ENCODE data around the gene ATP6V0C.
"Not testable (repeated sequence)": the region's sequence is repeated elsewhere in the genome, so short reads cannot be mapped to it uniquely, and the experiment has no call there.

ATP6V0C gene

GRCh38 chr16:2529061-2529931 lies 15.5 kb downstream of the ATP6V0C start:
- Histone ChIP-seq H3K27ac (ENCODE audit: low read depth, low read length) (no peak overlapping the region), H3K36me3 (ENCODE audit: control insufficient read depth in 1 of 2, insufficient read depth in 2 of 2, low read length in 2 of 2) (peaks cover 11 to 35% of the 10 kb centered on the region in 2 donors), H3K27me3 (ENCODE audit: control insufficient read depth in 1 of 2, insufficient read depth in 2 of 2, low read length in 2 of 2) (no peaks in the 10 kb centered on the region), H3K9ac (ENCODE audit: low read depth in 1 of 2, low read length in 2 of 2) (no peak overlapping the region), H3K4me1 (ENCODE audit: control insufficient read depth in 1 of 2, insufficient read depth in 2 of 2, low read length in 2 of 2) (peaks cover 10 to 23% of the 10 kb centered on the region in 2 donors), H3K4me3 (ENCODE audit: low read depth in 1 of 2, low read length in 2 of 2) (no peak overlapping the region), H3K9me3 (ENCODE audit: control insufficient read depth in 1 of 2, low read length in 2 of 2) (no peaks in the 10 kb centered on the region)

GRCh38 chr16:2529961-2530628 lies 16.3 kb downstream of the ATP6V0C start:
- Histone ChIP-seq H3K4me1 (ENCODE audit: control insufficient read depth in 1 of 2, insufficient read depth in 2 of 2, low read length in 2 of 2) (peaks cover 4 to 15% of the 10 kb centered on the region in 2 donors), H3K9ac (ENCODE audit: low read depth in 1 of 2, low read length in 2 of 2) (no peak overlapping the region), H3K9me3 (ENCODE audit: control insufficient read depth in 1 of 2, low read length in 2 of 2) (no peaks in the 10 kb centered on the region), H3K27ac (ENCODE audit: low read depth, low read length) (no peak overlapping the region), H3K4me3 (ENCODE audit: low read depth in 1 of 2, low read length in 2 of 2) (no peak overlapping the region), H3K36me3 (ENCODE audit: control insufficient read depth in 1 of 2, insufficient read depth in 2 of 2, low read length in 2 of 2) (peaks cover 11 to 35% of the 10 kb centered on the region in 2 donors), H3K27me3 (ENCODE audit: control insufficient read depth in 1 of 2, insufficient read depth in 2 of 2, low read length in 2 of 2) (no peaks in the 10 kb centered on the region)

GRCh38 chr16:2530629-2531318 lies 17.0 kb downstream of the ATP6V0C start:
- Histone ChIP-seq H3K4me1 (ENCODE audit: control insufficient read depth in 1 of 2, insufficient read depth in 2 of 2, low read length in 2 of 2) (peaks cover 4 to 13% of the 10 kb centered on the region in 2 donors), H3K36me3 (ENCODE audit: control insufficient read depth in 1 of 2, insufficient read depth in 2 of 2, low read length in 2 of 2) (peaks cover 11 to 35% of the 10 kb centered on the region in 2 donors), H3K4me3 (ENCODE audit: low read depth in 1 of 2, low read length in 2 of 2) (peak overlapping the region in 1 of 2 donors; percentile 66), H3K9ac (ENCODE audit: low read depth in 1 of 2, low read length in 2 of 2) (peak overlapping the region in 1 of 2 donors; percentile 49), H3K27me3 (ENCODE audit: control insufficient read depth in 1 of 2, insufficient read depth in 2 of 2, low read length in 2 of 2) (no peaks in the 10 kb centered on the region), H3K27ac (ENCODE audit: low read depth, low read length) (no peak overlapping the region), H3K9me3 (ENCODE audit: control insufficient read depth in 1 of 2, low read length in 2 of 2) (no peaks in the 10 kb centered on the region)

- Histone ChIP-seq H3K27ac (ENCODE audit: low read depth, low read length) (peak within 1 kb of the TSS; percentile 89), H3K9me3 (ENCODE audit: control insufficient read depth in 1 of 2, low read length in 2 of 2) (no peaks in the 10 kb centered on the region), H3K4me1 (ENCODE audit: control insufficient read depth in 1 of 2, insufficient read depth in 2 of 2, low read length in 2 of 2) (peaks cover 5 to 16% of the 10 kb centered on the region in 2 donors), H3K36me3 (ENCODE audit: control insufficient read depth in 1 of 2, insufficient read depth in 2 of 2, low read length in 2 of 2) (peaks cover 11 to 32% of the 10 kb centered on the region in 2 donors), H3K27me3 (ENCODE audit: control insufficient read depth in 1 of 2, insufficient read depth in 2 of 2, low read length in 2 of 2) (no peaks in the 10 kb centered on the region), H3K4me3 (ENCODE audit: low read depth in 1 of 2, low read length in 2 of 2) (peak within 1 kb of the TSS; percentile 74 to 82), H3K9ac (ENCODE audit: low read depth in 1 of 2, low read length in 2 of 2) (peak within 1 kb of the TSS; percentile 85 to 96)
These were observed 17.6 kb downstream of the ATP6V0C start, which contains the start of gene CEMP1 for GRCh38 chr16:2531371-2531695. Gene CEMP1, minus strand, starts transcription at chr16:2531408. Its CDS starts 335 bp downstream, at chr16:2531073.

GRCh38 chr16:2531696-2532493 lies 18.1 kb downstream of the ATP6V0C start:
- Histone ChIP-seq H3K9me3 (ENCODE audit: control insufficient read depth in 1 of 2, low read length in 2 of 2) (no peaks in the 10 kb centered on the region), H3K27ac (ENCODE audit: low read depth, low read length) (peak overlapping the region; percentile 89), H3K4me1 (ENCODE audit: control insufficient read depth in 1 of 2, insufficient read depth in 2 of 2, low read length in 2 of 2) (peaks cover 7 to 17% of the 10 kb centered on the region in 2 donors), H3K36me3 (ENCODE audit: control insufficient read depth in 1 of 2, insufficient read depth in 2 of 2, low read length in 2 of 2) (peaks cover 11 to 31% of the 10 kb centered on the region in 2 donors), H3K4me3 (ENCODE audit: low read depth in 1 of 2, low read length in 2 of 2) (peak overlapping the region; percentile 74 to 82), H3K9ac (ENCODE audit: low read depth in 1 of 2, low read length in 2 of 2) (peak overlapping the region; percentile 85 to 96), H3K27me3 (ENCODE audit: control insufficient read depth in 1 of 2, insufficient read depth in 2 of 2, low read length in 2 of 2) (no peaks in the 10 kb centered on the region)

- Histone ChIP-seq H3K27ac (ENCODE audit: low read depth, low read length) (peak overlapping the region; percentile 87), H3K9ac (ENCODE audit: low read depth in 1 of 2, low read length in 2 of 2) (peak overlapping the region; percentile 85 to 96), H3K36me3 (ENCODE audit: control insufficient read depth in 1 of 2, insufficient read depth in 2 of 2, low read length in 2 of 2) (peaks cover 11 to 26% of the 10 kb centered on the region in 2 donors), H3K9me3 (ENCODE audit: control insufficient read depth in 1 of 2, low read length in 2 of 2) (no peaks in the 10 kb centered on the region), H3K4me1 (ENCODE audit: control insufficient read depth in 1 of 2, insufficient read depth in 2 of 2, low read length in 2 of 2) (peaks cover 7 to 17% of the 10 kb centered on the region in 2 donors), H3K4me3 (ENCODE audit: low read depth in 1 of 2, low read length in 2 of 2) (peak overlapping the region; percentile 71 to 82), H3K27me3 (ENCODE audit: control insufficient read depth in 1 of 2, insufficient read depth in 2 of 2, low read length in 2 of 2) (no peaks in the 10 kb centered on the region)
These were observed 18.9 kb downstream of the ATP6V0C start for GRCh38 chr16:2532494-2533141.

- Histone ChIP-seq H3K9ac (ENCODE audit: low read depth in 1 of 2, low read length in 2 of 2) (peak overlapping the region; percentile 85 to 96), H3K36me3 (ENCODE audit: control insufficient read depth in 1 of 2, insufficient read depth in 2 of 2, low read length in 2 of 2) (peaks cover 9 to 20% of the 10 kb centered on the region in 2 donors)
These were observed 19.5 kb downstream of the ATP6V0C start for GRCh38 chr16:2533142-2533755.

GRCh38 chr16:2533912-2534311 lies 20.2 kb downstream of the ATP6V0C start:
- no peak overlapping the region for H3K9ac ChIP-seq (ENCODE audit: low read depth in 1 of 2, low read length in 2 of 2)
- no peaks in the 10 kb centered on the region for H3K27me3 ChIP-seq (ENCODE audit: control insufficient read depth in 1 of 2, insufficient read depth in 2 of 2, low read length in 2 of 2)
- H3K27ac ChIP-seq (ENCODE audit: low read depth, low read length): no peak overlapping the region
- H3K4me3 ChIP-seq (ENCODE audit: low read depth in 1 of 2, low read length in 2 of 2): no peak overlapping the region
- peaks cover 7 to 20% of the 10 kb centered on the region in 2 donors for H3K4me1 ChIP-seq (ENCODE audit: control insufficient read depth in 1 of 2, insufficient read depth in 2 of 2, low read length in 2 of 2)
- H3K36me3 ChIP-seq (ENCODE audit: control insufficient read depth in 1 of 2, insufficient read depth in 2 of 2, low read length in 2 of 2): peaks cover 3 to 13% of the 10 kb centered on the region in 2 donors
- H3K9me3 ChIP-seq (ENCODE audit: control insufficient read depth in 1 of 2, low read length in 2 of 2): no peaks in the 10 kb centered on the region

More at GRCh38 chr16:2533142-2533755, 19.5 kb downstream of the ATP6V0C start:
- H3K27ac ChIP-seq (ENCODE audit: low read depth, low read length): peak overlapping the region; percentile 87
- not testable (repeated sequence) for H3K9me3 ChIP-seq (ENCODE audit: control insufficient read depth in 1 of 2, low read length in 2 of 2); H3K27me3 ChIP-seq (ENCODE audit: control insufficient read depth in 1 of 2, insufficient read depth in 2 of 2, low read length in 2 of 2)
- H3K4me3 ChIP-seq (ENCODE audit: low read depth in 1 of 2, low read length in 2 of 2): peak overlapping the region; percentile 71 to 82
- H3K4me1 ChIP-seq (ENCODE audit: control insufficient read depth in 1 of 2, insufficient read depth in 2 of 2, low read length in 2 of 2): peaks cover 7 to 17% of the 10 kb centered on the region in 2 donors

GRCh38 chr16:2534335-2534734 lies 20.6 kb downstream of the ATP6V0C start:
- H3K27ac ChIP-seq (ENCODE audit: low read depth, low read length); H3K9me3 ChIP-seq (ENCODE audit: control insufficient read depth in 1 of 2, low read length in 2 of 2); H3K4me3 ChIP-seq (ENCODE audit: low read depth in 1 of 2, low read length in 2 of 2); H3K27me3 ChIP-seq (ENCODE audit: control insufficient read depth in 1 of 2, insufficient read depth in 2 of 2, low read length in 2 of 2); H3K36me3 ChIP-seq (ENCODE audit: control insufficient read depth in 1 of 2, insufficient read depth in 2 of 2, low read length in 2 of 2); H3K9ac ChIP-seq (ENCODE audit: low read depth in 1 of 2, low read length in 2 of 2): not testable (repeated sequence)
- H3K4me1 ChIP-seq (ENCODE audit: control insufficient read depth in 1 of 2, insufficient read depth in 2 of 2, low read length in 2 of 2): peaks cover 10 to 25% of the 10 kb centered on the region in 2 donors
